Keratinocyte (primary cell): ENCODE data around the gene CPLX3. TPM values are rescaled to one million over a fixed set of nuclear protein-coding genes. Genes with fewer than 3 reads are reported as not detected.

ENCODE experiments used
- DNase-seq: peaks from one replicate; pipeline ENCODE4 v3.0.0-alpha.2; 2011; ENCODE audit warnings: low read depth, missing footprints, low spot score
- FAIRE-seq: peaks from 2 replicates; lab custom pipeline; 2011; peaks lifted over from hg19 to GRCh38; lab: Jason Lieb, UNC
- H2AFZ ChIP-seq: 2 replicates; pipeline ENCODE4 v1.6.0; 2012; ENCODE audit warnings: low read length, control low read depth, inconsistent platforms; ENCODE audit not compliant: control insufficient read depth
- H3K27ac ChIP-seq: 2 replicates; pipeline ENCODE4 v1.5.1; 2011; ENCODE audit warnings: low read length; ENCODE audit not compliant: control insufficient read depth, insufficient read depth
- H3K27me3 ChIP-seq: 3 replicates; pipeline ENCODE4 v1.6.0; 2011; ENCODE audit warnings: low read length; ENCODE audit not compliant: control insufficient read depth, insufficient read depth; ENCODE audit errors: extremely low read depth
- H3K36me3 ChIP-seq, 2 experiments: 2 replicates in 1 of 2; 3 replicates in 1 of 2; pipeline ENCODE4 v1.5.1; 2011; ENCODE audit warnings: low read length in 2 of 2, mild to moderate bottlenecking in 1 of 2; ENCODE audit not compliant: control insufficient read depth in 2 of 2, insufficient read depth in 2 of 2; ENCODE audit errors: extremely low read depth in 1 of 2
- H3K4me1 ChIP-seq: 3 replicates; pipeline ENCODE4 v1.5.1; 2011; ENCODE audit warnings: low read length; ENCODE audit not compliant: control insufficient read depth, insufficient read depth; ENCODE audit errors: extremely low read depth
- H3K4me2 ChIP-seq: 3 replicates; pipeline ENCODE4 v1.6.0; 2011; ENCODE audit warnings: low read depth, low read length; ENCODE audit not compliant: control insufficient read depth, insufficient read depth; ENCODE audit errors: extremely low read depth
- H3K4me3 ChIP-seq, 3 experiments: fragments of 200-600 bp in 1 of 3; sonication (generic) in 1 of 3; 2 replicates in 2 of 3; 3 replicates in 1 of 3; pipeline ENCODE4 v1.5.1; 2011 to 2016; ENCODE audit warnings: low read length in 3 of 3, mild to moderate bottlenecking in 3 of 3, control low read depth in 2 of 3, inconsistent platforms in 1 of 3, low read depth in 1 of 3, mixed read lengths in 1 of 3, mixed run types in 1 of 3, moderate library complexity in 1 of 3; ENCODE audit not compliant: control insufficient read depth in 2 of 3, insufficient read depth in 2 of 3; ENCODE audit errors: extremely low read depth in 1 of 3
- H3K79me2 ChIP-seq: 2 replicates; pipeline ENCODE4 v1.6.0; 2012; ENCODE audit warnings: low read length; ENCODE audit not compliant: control insufficient read depth, insufficient read depth
- H3K9ac ChIP-seq: 3 replicates; pipeline ENCODE4 v1.6.0; 2011; ENCODE audit warnings: low read length; ENCODE audit not compliant: control insufficient read depth, insufficient read depth; ENCODE audit errors: extremely low read depth
- H3K9me1 ChIP-seq: 3 replicates; pipeline ENCODE4 v1.6.0; 2011; ENCODE audit warnings: low read length; ENCODE audit not compliant: control insufficient read depth, insufficient read depth; ENCODE audit errors: extremely low read depth
- H3K9me3 ChIP-seq: 2 replicates; pipeline ENCODE4 v1.5.1; 2012; ENCODE audit warnings: low read depth, low read length; ENCODE audit not compliant: control insufficient read depth
- H4K20me1 ChIP-seq: 3 replicates; pipeline ENCODE4 v1.6.0; 2011; ENCODE audit warnings: low read length; ENCODE audit not compliant: control insufficient read depth, insufficient read depth; ENCODE audit errors: extremely low read depth
- CTCF ChIP-seq, 3 experiments: IDR thresholded peaks in 1 of 3; conservative IDR thresholded peaks in 1 of 3; optimal IDR thresholded peaks in 1 of 3; 2 replicates in 2 of 3; 3 replicates in 1 of 3; pipeline versions ENCODE3 to v1.5.1; 2011; ENCODE audit warnings: low read length in 3 of 3, mild to moderate bottlenecking in 3 of 3, moderate library complexity in 2 of 3, control low read depth in 1 of 3, inconsistent platforms in 1 of 3; ENCODE audit not compliant: insufficient read depth in 2 of 3; ENCODE audit errors: extremely low read depth in 1 of 3
- EZH2 ChIP-seq: IDR thresholded peaks from one replicate; pipeline ENCODE4 v1.6.1; 2012; ENCODE audit warnings: inconsistent platforms, mild to moderate bottlenecking, low read length, moderate library complexity
- dilution Hi-C: fragments of 300-500 bp; cut with MboI; formaldehyde crosslinking; loops from one replicate; pipeline ENCODE4 v1.7.0; 2020; ENCODE audit warnings: low sequenced_read_pairs; ENCODE audit not compliant: extremely low pct_ligation_motif_present
- polyA plus RNA-seq, 5 experiments: library from polyadenylated mRNA; depleted of rRNA in 3 of 5; stranded (reverse) in 3 of 5; stranded (forward) in 1 of 5; unstranded in 1 of 5; fragments of >200 nt; gene quantifications; 1 replicate in 1 of 5; 2 replicates in 3 of 5; 3 replicates in 1 of 5; pipeline versions ENCODE4 v1.2.1 to v1.2.3, GENCODE V29; 2011 to 2012; ENCODE audit warnings: missing spikeins in 2 of 5, low read depth in 1 of 5, low replicate concordance in 1 of 5

The CPLX3 gene
- polyA plus RNA-seq, 1 donor (not counting 4 experiments of a cell fraction or from before 2014, with no cell fraction given) = not detected

GRCh38 chr15:74802862-74803447, 23.5 kb upstream of the CPLX3 start:
- no peaks in the 10 kb centered on the region for H3K9me1 ChIP-seq
- peaks cover 17% of the 10 kb centered on the region for H3K4me1 ChIP-seq
- H3K9ac ChIP-seq = no peak overlapping the region
- dilution Hi-C loops = no loop called here
- no peak overlapping the region for H2AFZ ChIP-seq
- no peak overlapping the region for H3K4me2 ChIP-seq
- H3K36me3 ChIP-seq = peaks cover 31 to 35% of the 10 kb centered on the region in 2 experiments
- H3K27ac ChIP-seq = no peak overlapping the region
- TF ChIP-seq CTCF (optimal IDR thresholded peaks at IDR 0.05 in 1 of 3, IDR thresholded peaks at IDR 0.05 in 1 of 3, conservative IDR thresholded peaks at IDR 0.05 in 1 of 3; ENCODE audit: extremely low read depth in 1 of 3, insufficient read depth in 2 of 3, low read length in 3 of 3) = no peak
- TF ChIP-seq EZH2 = no peak
- FAIRE-seq (no peak), DNase-seq (no peak)
- H3K79me2 ChIP-seq = peaks cover 6% of the 10 kb centered on the region
- H3K9me3 ChIP-seq = no peaks in the 10 kb centered on the region
- H3K27me3 ChIP-seq = no peaks in the 10 kb centered on the region
- peaks cover under 1% of the 10 kb centered on the region for H4K20me1 ChIP-seq
- H3K4me3 ChIP-seq = no peak overlapping the region

DNA sequence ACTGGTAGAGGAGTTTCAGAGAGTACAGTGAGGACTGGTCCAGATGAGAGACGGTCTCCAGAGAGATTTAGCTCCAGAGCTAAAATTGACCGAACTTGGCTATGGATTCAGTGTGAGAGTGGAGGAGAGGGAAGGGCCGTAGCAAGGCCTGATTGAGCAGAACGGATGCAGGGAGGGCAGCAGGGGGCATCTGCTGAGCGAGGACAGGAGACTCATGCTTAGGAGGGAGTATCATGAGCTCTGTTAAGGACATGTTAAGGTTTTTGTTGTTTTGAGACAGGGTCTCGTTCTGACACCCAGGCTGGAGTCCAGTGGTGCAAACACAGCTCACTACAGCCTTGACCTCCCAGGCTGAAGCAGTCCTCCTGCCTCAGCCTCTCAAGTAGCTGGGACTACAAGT, 21.5 kb upstream of the CPLX3 start:
- TF ChIP-seq CTCF (optimal IDR thresholded peaks at IDR 0.05 in 1 of 3, IDR thresholded peaks at IDR 0.05 in 1 of 3, conservative IDR thresholded peaks at IDR 0.05 in 1 of 3; ENCODE audit: extremely low read depth in 1 of 3, insufficient read depth in 2 of 3, low read length in 3 of 3) (no peak), EZH2 (no peak)
- H3K4me3 ChIP-seq = no peak overlapping the region
- H3K27ac ChIP-seq = no peak overlapping the region
- no peak overlapping the region for H2AFZ ChIP-seq
- no peaks in the 10 kb centered on the region for H3K9me1 ChIP-seq
- dilution Hi-C loops = no loop called here
- H3K4me1 ChIP-seq = peaks cover 13% of the 10 kb centered on the region
- FAIRE-seq (no peak), DNase-seq (no peak)
- H3K79me2 ChIP-seq = no peaks in the 10 kb centered on the region
- no peaks in the 10 kb centered on the region for H3K27me3 ChIP-seq
- H3K36me3 ChIP-seq = peaks cover 24 to 27% of the 10 kb centered on the region in 2 experiments
- peaks cover 3% of the 10 kb centered on the region for H4K20me1 ChIP-seq
- H3K9me3 ChIP-seq = no peaks in the 10 kb centered on the region
- H3K9ac ChIP-seq = no peak overlapping the region
- H3K4me2 ChIP-seq = no peak overlapping the region
